IMR-90 (cell line): ENCODE data around the gene MAML2. TPM values are rescaled to one million over a fixed set of nuclear protein-coding genes. Genes with fewer than 3 reads are reported as not detected.

Source experiments
- ATAC-seq: fragments of 200-7000 bp; cut with Tn5 transposase; 2 replicates; pipeline ENCODE4 v1.9.1; 2020; ENCODE audit warnings: low read depth, mild to moderate bottlenecking, moderate library complexity
- BruUV-seq: library from RNA; stranded (reverse); fragments of 400-500 nt; replicated peaks from 2 replicates; lab custom pipeline; 2021; lab: Mats Ljungman, UMichigan
- CTCF ChIA-PET: fragments of 300-600 bp; formaldehyde crosslinking; extraction: SDS; loops from one replicate; lab custom pipeline; 2021; ENCODE audit warnings: antibody characterized with exemption; lab: Yijun Ruan, JAX
- POLR2A ChIA-PET: fragments of 300-600 bp; sonication (Branson Sonifier 250); formaldehyde crosslinking; loops from one replicate; lab custom pipeline; 2022; ENCODE audit warnings: antibody characterized with exemption; ENCODE audit not compliant: unreplicated experiment; lab: Charles Lee
- DNase-seq: peaks from one replicate; pipeline ENCODE4 v3.0.0; 2013
- H2AFZ ChIP-seq: replicated peaks from 2 replicates; pipeline ENCODE3; 2013; ENCODE audit warnings: low read length, mild to moderate bottlenecking; ENCODE audit not compliant: poor library complexity
- H2AK5ac ChIP-seq: 2 replicates; pipeline ENCODE4 v1.6.1; 2013; ENCODE audit warnings: low read depth, low read length, inconsistent platforms
- H2AK9ac ChIP-seq: replicated peaks from 2 replicates; pipeline ENCODE3; 2013; ENCODE audit warnings: mild to moderate bottlenecking, low read depth, low read length, moderate library complexity; ENCODE audit not compliant: poor library complexity
- H2BK120ac ChIP-seq: 2 replicates; pipeline ENCODE4 v1.6.1; 2013; ENCODE audit warnings: low read depth, low read length, inconsistent platforms
- H2BK15ac ChIP-seq: 3 replicates; pipeline ENCODE4 v1.6.1; 2013; ENCODE audit warnings: low read depth, low read length, inconsistent platforms
- H2BK20ac ChIP-seq: 2 replicates; pipeline ENCODE4 v1.6.1; 2013; ENCODE audit warnings: low read depth, mild to moderate bottlenecking, inconsistent platforms, low read length, moderate library complexity
- H2BK5ac ChIP-seq: 2 replicates; pipeline ENCODE4 v1.6.1; 2013; ENCODE audit warnings: mild to moderate bottlenecking, low read depth, low read length, inconsistent platforms; ENCODE audit not compliant: poor library complexity, severe bottlenecking
- H3K14ac ChIP-seq: replicated peaks from 2 replicates; pipeline ENCODE4 v1.6.1; 2013; ENCODE audit warnings: low read depth, low read length, inconsistent platforms
- H3K18ac ChIP-seq: 2 replicates; pipeline ENCODE4 v1.6.1; 2013; ENCODE audit warnings: low read depth, low read length, control low read depth
- H3K23ac ChIP-seq: 2 replicates; pipeline ENCODE4 v1.6.1; 2013; ENCODE audit warnings: low read depth, low read length, inconsistent platforms
- H3K27ac ChIP-seq: 2 replicates; pipeline ENCODE4 v1.5.1; 2013; ENCODE audit warnings: mild to moderate bottlenecking, control low read depth, low read length; ENCODE audit not compliant: insufficient read depth
- H3K27me3 ChIP-seq: 2 replicates; pipeline ENCODE4 v1.6.1; 2013; ENCODE audit warnings: low read length; ENCODE audit not compliant: control insufficient read depth, insufficient read depth
- H3K36me3 ChIP-seq: 2 replicates; pipeline ENCODE4 v1.6.1; 2013; ENCODE audit warnings: low read length, mixed read lengths; ENCODE audit not compliant: control insufficient read depth, insufficient read depth
- H3K4ac ChIP-seq: 2 replicates; pipeline ENCODE4 v1.6.1; 2013; ENCODE audit warnings: low read depth, low read length, inconsistent platforms
- H3K4me1 ChIP-seq: 2 replicates; pipeline ENCODE4 v1.6.1; 2013; ENCODE audit warnings: low read length, mixed read lengths; ENCODE audit not compliant: control insufficient read depth, insufficient read depth
- H3K4me2 ChIP-seq: 2 replicates; pipeline ENCODE4 v1.6.1; 2013; ENCODE audit warnings: low read depth, mild to moderate bottlenecking, control low read depth, low read length, moderate library complexity
- H3K4me3 ChIP-seq: 2 replicates; pipeline ENCODE4 v1.5.1; 2013; ENCODE audit warnings: low read depth, mild to moderate bottlenecking, control low read depth, low read length, moderate library complexity; ENCODE audit not compliant: insufficient read depth
- H3K56ac ChIP-seq: 2 replicates; pipeline ENCODE4 v1.6.1; 2013; ENCODE audit warnings: low read length, inconsistent platforms; ENCODE audit not compliant: insufficient read depth; ENCODE audit errors: extremely low read depth
- H3K79me1 ChIP-seq, 2 experiments: 2 replicates each; pipeline ENCODE4 v1.6.1; 2013; ENCODE audit warnings: low read length in 2 of 2, inconsistent platforms in 1 of 2, low read depth in 1 of 2
- H3K9ac ChIP-seq: 2 replicates; pipeline ENCODE4 v1.6.1; 2013; ENCODE audit warnings: low read depth, low read length, control low read depth
- H3K9me1 ChIP-seq: 2 replicates; pipeline ENCODE4 v1.6.1; 2013; ENCODE audit warnings: low read length, inconsistent platforms; ENCODE audit not compliant: insufficient read depth
- H3K9me3 ChIP-seq: 2 replicates; pipeline ENCODE4 v1.6.1; 2013; ENCODE audit warnings: low read length; ENCODE audit not compliant: control insufficient read depth, insufficient read depth
- H4K20me1 ChIP-seq: 2 replicates; pipeline ENCODE4 v1.6.1; 2013; ENCODE audit warnings: low read length, inconsistent platforms; ENCODE audit not compliant: insufficient read depth
- H4K5ac ChIP-seq: 2 replicates; pipeline ENCODE4 v1.6.1; 2013; ENCODE audit warnings: mild to moderate bottlenecking, low read depth, low read length, control low read depth
- H4K8ac ChIP-seq, 2 experiments: 2 replicates each; pipeline ENCODE4 v1.6.1; 2013; ENCODE audit warnings: low read depth in 2 of 2, low read length in 2 of 2, control low read depth in 1 of 2, inconsistent platforms in 1 of 2
- H4K91ac ChIP-seq: 2 replicates; pipeline ENCODE4 v1.6.1; 2013; ENCODE audit warnings: low read depth, low read length, inconsistent platforms; ENCODE audit not compliant: insufficient read depth
- BHLHE40 ChIP-seq: fragments of 150-350 bp; IDR thresholded peaks from 2 replicates; pipeline ENCODE4 v1.6.1; 2016; ENCODE audit warnings: mild to moderate bottlenecking, low read depth, low read length
- CEBPB ChIP-seq: IDR thresholded peaks from 2 replicates; pipeline ENCODE4 v1.6.1; 2012; ENCODE audit warnings: low read depth, low read length, improper control_type of control experiment
- WGBS, 2 experiments: methylation state at CpG; one replicate each; pipeline versions ENCODE4 v1.1.5 to v1.1.7; 2013; ENCODE audit warnings: missing lambda C conversion rate in 2 of 2; ENCODE audit not compliant: insufficient read length in 1 of 2; ENCODE audit errors: extremely low coverage in 2 of 2; 5-methylcytosine and 5-hydroxymethylcytosine counted together
- dilution Hi-C: fragments of 300-500 bp; cut with HindIII; formaldehyde crosslinking; loops from one replicate; pipeline ENCODE4 v1.14.3; 2018; ENCODE audit warnings: low sequenced_read_pairs; ENCODE audit not compliant: unreplicated experiment
- in situ Hi-C: fragments of 300-500 bp; cut with MboI; formaldehyde crosslinking; loops from 3 replicates; pipeline ENCODE4 v1.14.3; 2019; ENCODE audit warnings: low sequenced_read_pairs, inconsistent platforms, mixed read lengths
- intact Hi-C: fragments of 100-400 bp; cut with micrococcal nuclease; formaldehyde crosslinking; loops from 2 replicates; pipeline ENCODE4 v1.10.0; 2022
- polyA plus RNA-seq, 3 experiments: library from polyadenylated mRNA; depleted of rRNA; stranded (reverse); fragments of >200 nt; gene quantifications; 2 replicates each; pipeline ENCODE4 v1.2.3, GENCODE V29; 2012; ENCODE audit warnings: low replicate concordance in 1 of 3
- total RNA-seq: library from RNA; depleted of rRNA; stranded (reverse); fragments of >200 nt; gene quantifications from 2 replicates; pipeline ENCODE4 v1.2.3, GENCODE V29; 2012

The MAML2 gene
- total and polyA plus RNA-seq, 2 of the 4 experiments (the other 2 are of a cell fraction): 15.0 to 19.5 TPM

DNA sequence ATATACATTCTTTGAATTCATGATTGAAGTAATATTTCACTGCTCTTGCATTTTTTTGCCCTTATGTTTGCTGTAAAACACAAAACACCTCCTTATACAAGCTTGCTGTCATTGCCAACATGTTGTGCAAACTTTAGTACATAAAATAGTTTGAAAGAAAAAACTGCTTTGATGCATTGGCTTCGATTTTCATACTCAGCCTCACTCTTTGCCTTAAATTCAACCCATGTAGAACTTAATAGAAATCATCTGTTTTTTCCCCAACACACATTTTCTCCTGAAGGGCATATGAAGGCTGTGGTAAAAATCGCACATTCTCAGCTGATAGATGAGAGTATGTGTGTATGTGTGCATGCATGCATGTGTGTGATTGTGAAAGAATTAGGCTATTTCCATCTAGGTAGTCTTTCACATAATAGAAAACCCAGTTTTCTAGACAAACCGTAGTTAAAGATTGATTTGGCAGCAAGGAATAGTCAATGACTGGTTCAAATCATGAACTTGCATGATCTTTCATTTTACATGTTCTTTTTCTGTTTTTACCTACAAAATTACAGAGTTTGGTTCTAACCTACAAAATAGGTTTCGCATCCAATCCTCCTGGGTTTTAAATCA, 346.3 kb downstream of the MAML2 start:
- H2AFZ ChIP-seq: no peak overlapping the region

More for the DNA sequence above, 346.3 kb downstream of the MAML2 start:
- H2BK120ac ChIP-seq: no peak overlapping the region
- H3K23ac ChIP-seq: no peak overlapping the region
- no peak overlapping the region for H3K18ac ChIP-seq
- H4K8ac ChIP-seq: no peak overlapping the region
- no peak overlapping the region for H3K9ac ChIP-seq
- H2BK5ac ChIP-seq: no peak overlapping the region
- no peak overlapping the region for H3K4me2 ChIP-seq
- peak; percentile 40; the same call in 1 of the 2 replicates for TF ChIP-seq CEBPB
- no peak for TF ChIP-seq BHLHE40
- H3K9me1 ChIP-seq: peaks cover 8% of the 10 kb centered on the region; the same call in 1 of the 2 replicates
- no peaks in the 10 kb centered on the region for H3K27me3 ChIP-seq
- no peak overlapping the region for H2BK15ac ChIP-seq
- no peak overlapping the region for H4K5ac ChIP-seq
- no peak overlapping the region for H3K14ac ChIP-seq
- POLR2A ChIA-PET: no interaction called here
- CTCF ChIA-PET: no interaction called here
- no peaks in the 10 kb centered on the region for H3K9me3 ChIP-seq
- H4K91ac ChIP-seq: no peak overlapping the region
- no CpG with 5 or more reads among the region's 4 CpGs for WGBS, 2 experiments
- peaks cover 13% of the 10 kb centered on the region for H3K4me1 ChIP-seq
- no peak for DNase-seq
- intact Hi-C loops: no loop called here
- no peaks in the 10 kb centered on the region for H4K20me1 ChIP-seq
- no peak overlapping the region for H3K27ac ChIP-seq
- H3K4ac ChIP-seq: no peak overlapping the region
- no peak overlapping the region for H2AK5ac ChIP-seq
- no peaks in the 10 kb centered on the region for H3K36me3 ChIP-seq
- no peak for ATAC-seq
- in situ Hi-C loops: no loop called here
- H2BK20ac ChIP-seq: no peak overlapping the region
- H2AK9ac ChIP-seq: no peak overlapping the region
- no peak overlapping the region for H3K56ac ChIP-seq
- dilution Hi-C loops: no loop called here
- no peak overlapping the region for H3K4me3 ChIP-seq
- no TSS peak for BruUV-seq
- H3K79me1 ChIP-seq: peaks cover 8 to 44% of the 10 kb centered on the region in 2 experiments
